ENCODE data around the gene IRX6.

The IRX6 gene

DNA sequence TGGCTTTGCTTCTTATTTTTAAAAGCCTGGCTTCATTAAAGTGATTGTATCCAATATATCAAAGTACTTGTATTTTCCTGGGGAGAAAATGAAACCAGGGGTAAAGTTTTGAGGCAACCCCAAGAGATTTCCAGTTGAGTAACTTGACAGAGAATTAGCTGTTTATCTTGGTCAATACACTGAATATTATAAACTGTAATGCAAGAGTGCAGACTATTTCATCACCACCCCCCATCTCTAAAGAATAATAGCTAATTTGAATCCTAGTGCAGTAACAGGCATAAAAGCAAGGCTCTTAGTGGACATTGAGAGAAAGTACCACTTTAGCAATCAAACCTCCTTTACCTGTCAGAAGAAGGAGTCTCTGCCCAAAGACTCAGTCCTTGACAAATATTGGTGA is 27.0 kb downstream of the IRX6 start:
- no peak for FAIRE-seq
- TF ChIP-seq POLR2A (IDR thresholded peaks at IDR 0.05; ENCODE audit: low read depth, low read length) (no peak), POU2F2 (IDR thresholded peaks at IDR 0.05; ENCODE audit: low read depth, low read length) (no peak), SPI1 (IDR thresholded peaks at IDR 0.05; ENCODE audit: low read depth, low read length) (no peak), POLR2AphosphoS5 (IDR thresholded peaks at IDR 0.05; ENCODE audit: low read depth, low read length) (no peak), TAF1 (IDR thresholded peaks at IDR 0.05; ENCODE audit: low read depth, low read length) (no peak), PAX5 (IDR thresholded peaks at IDR 0.05; ENCODE audit: insufficient read depth, low read length, severe bottlenecking) (no peak)

DNA sequence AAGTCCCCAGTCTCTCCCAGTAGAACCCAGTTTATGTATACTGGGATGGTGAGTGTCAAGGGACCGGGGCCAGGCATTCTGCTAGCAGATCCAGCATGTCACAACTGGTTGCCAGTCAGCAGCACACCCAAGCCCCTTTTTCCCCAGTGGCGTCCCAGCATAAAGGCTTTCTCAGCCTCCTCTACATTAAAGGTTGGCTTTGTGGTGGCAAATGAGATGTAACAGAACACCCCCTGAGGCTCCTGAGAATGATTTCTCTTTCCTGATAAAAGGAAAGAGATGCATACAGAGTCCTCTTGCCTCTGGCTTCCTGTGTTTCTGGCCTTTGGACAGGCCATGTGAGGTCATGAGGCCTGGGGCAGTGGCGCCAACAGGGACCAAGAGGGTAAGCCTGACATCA is 27.9 kb downstream of the IRX6 start:
- DNase-seq (ENCODE audit: insufficient read length, low spot score) (no peak), FAIRE-seq (no peak)
- TF ChIP-seq SPI1 (IDR thresholded peaks at IDR 0.05; ENCODE audit: low read depth, low read length) = no peak
- no peak for TF ChIP-seq POU2F2 (IDR thresholded peaks at IDR 0.05; ENCODE audit: low read depth, low read length)
- no peak for TF ChIP-seq TAF1 (IDR thresholded peaks at IDR 0.05; ENCODE audit: low read depth, low read length)
- TF ChIP-seq POLR2AphosphoS5 (IDR thresholded peaks at IDR 0.05; ENCODE audit: low read depth, low read length) = no peak
- no peak for TF ChIP-seq POLR2A (IDR thresholded peaks at IDR 0.05; ENCODE audit: low read depth, low read length)
- TF ChIP-seq PAX5 (IDR thresholded peaks at IDR 0.05; ENCODE audit: insufficient read depth, low read length, severe bottlenecking) = no peak

More for the DNA sequence above, 27.0 kb downstream of the IRX6 start:
- DNase-seq (ENCODE audit: insufficient read length, low spot score) = no peak

DNA sequence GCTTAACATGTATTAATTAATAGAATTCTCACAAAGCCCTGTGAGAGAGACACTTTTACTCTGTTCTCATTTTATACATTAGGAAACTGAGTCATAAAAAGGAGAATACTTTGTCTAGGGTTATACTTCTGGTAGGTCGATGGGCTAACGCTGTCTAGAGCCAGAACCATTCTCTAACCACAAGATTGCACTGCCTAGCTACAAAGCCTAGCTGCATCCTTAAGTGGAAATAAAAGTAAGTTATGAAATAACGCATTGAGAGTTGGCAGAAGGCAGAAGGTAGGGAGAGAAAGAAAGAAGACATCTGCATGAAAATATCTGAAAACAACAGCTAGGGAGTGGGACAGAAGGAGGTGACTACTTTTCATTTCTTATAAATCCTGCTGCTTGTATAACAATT is 33.2 kb downstream of the IRX6 start:
- TF ChIP-seq SPI1 (IDR thresholded peaks at IDR 0.05; ENCODE audit: low read depth, low read length) (no peak), POU2F2 (IDR thresholded peaks at IDR 0.05; ENCODE audit: low read depth, low read length) (no peak), PAX5 (IDR thresholded peaks at IDR 0.05; ENCODE audit: insufficient read depth, low read length, severe bottlenecking) (no peak), TAF1 (IDR thresholded peaks at IDR 0.05; ENCODE audit: low read depth, low read length) (no peak), POLR2A (IDR thresholded peaks at IDR 0.05; ENCODE audit: low read depth, low read length) (no peak), POLR2AphosphoS5 (IDR thresholded peaks at IDR 0.05; ENCODE audit: low read depth, low read length) (no peak)
- FAIRE-seq = no peak
- DNase-seq (ENCODE audit: insufficient read length, low spot score) = no peak

DNA sequence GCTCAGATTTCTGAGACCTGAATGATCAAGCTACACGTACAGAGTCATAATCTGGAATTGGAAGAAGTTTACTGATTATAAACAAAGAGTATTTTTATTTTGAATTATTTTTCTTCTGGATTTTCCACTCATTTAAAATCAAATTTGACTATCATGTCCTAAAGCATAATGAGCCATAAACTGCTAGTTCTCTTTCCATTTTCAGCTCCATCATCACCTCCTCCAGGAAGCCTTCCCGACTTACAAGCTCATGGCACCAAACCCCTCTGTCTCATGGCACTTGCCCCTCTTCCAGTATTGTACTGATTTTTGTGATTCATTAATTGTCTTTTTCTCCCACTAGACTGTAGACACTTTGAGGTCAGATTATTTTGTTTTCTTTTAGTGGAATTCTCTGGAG is 35.9 kb downstream of the IRX6 start:
- no peak for TF ChIP-seq POU2F2 (IDR thresholded peaks at IDR 0.05; ENCODE audit: low read depth, low read length)
- no peak for TF ChIP-seq POLR2A (IDR thresholded peaks at IDR 0.05; ENCODE audit: low read depth, low read length)
- no peak for TF ChIP-seq POLR2AphosphoS5 (IDR thresholded peaks at IDR 0.05; ENCODE audit: low read depth, low read length)
- TF ChIP-seq SPI1 (IDR thresholded peaks at IDR 0.05; ENCODE audit: low read depth, low read length) = no peak
- TF ChIP-seq TAF1 (IDR thresholded peaks at IDR 0.05; ENCODE audit: low read depth, low read length) = no peak
- TF ChIP-seq PAX5 (IDR thresholded peaks at IDR 0.05; ENCODE audit: insufficient read depth, low read length, severe bottlenecking) = no peak
- DNase-seq (ENCODE audit: insufficient read length, low spot score) (no peak), FAIRE-seq (no peak)

DNA sequence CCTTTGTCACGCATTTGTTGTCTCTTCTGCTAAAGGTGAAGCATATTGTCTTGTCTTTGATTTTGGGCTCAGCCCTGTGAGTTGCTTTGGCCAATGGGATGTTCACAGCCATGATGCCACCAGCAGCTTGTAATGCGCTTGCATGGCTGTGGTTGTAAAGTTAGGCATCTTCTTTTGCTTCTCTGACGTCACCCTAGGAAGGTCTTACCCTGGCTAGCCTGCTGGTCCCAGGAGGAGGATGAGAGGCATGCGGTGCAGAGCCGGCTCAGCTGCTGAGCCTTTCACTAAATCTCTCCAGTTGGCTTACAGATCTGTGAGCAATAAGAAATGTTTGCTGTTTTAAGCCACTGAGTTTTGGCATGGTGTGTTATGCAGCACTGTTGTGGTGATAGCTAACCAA is 40.8 kb downstream of the IRX6 start:
- TF ChIP-seq POLR2A (IDR thresholded peaks at IDR 0.05; ENCODE audit: low read depth, low read length) (no peak), TAF1 (IDR thresholded peaks at IDR 0.05; ENCODE audit: low read depth, low read length) (no peak), POU2F2 (IDR thresholded peaks at IDR 0.05; ENCODE audit: low read depth, low read length) (no peak), POLR2AphosphoS5 (IDR thresholded peaks at IDR 0.05; ENCODE audit: low read depth, low read length) (no peak), PAX5 (IDR thresholded peaks at IDR 0.05; ENCODE audit: insufficient read depth, low read length, severe bottlenecking) (no peak)
- no peak for DNase-seq (ENCODE audit: insufficient read length, low spot score)
- FAIRE-seq = no peak

DNA sequence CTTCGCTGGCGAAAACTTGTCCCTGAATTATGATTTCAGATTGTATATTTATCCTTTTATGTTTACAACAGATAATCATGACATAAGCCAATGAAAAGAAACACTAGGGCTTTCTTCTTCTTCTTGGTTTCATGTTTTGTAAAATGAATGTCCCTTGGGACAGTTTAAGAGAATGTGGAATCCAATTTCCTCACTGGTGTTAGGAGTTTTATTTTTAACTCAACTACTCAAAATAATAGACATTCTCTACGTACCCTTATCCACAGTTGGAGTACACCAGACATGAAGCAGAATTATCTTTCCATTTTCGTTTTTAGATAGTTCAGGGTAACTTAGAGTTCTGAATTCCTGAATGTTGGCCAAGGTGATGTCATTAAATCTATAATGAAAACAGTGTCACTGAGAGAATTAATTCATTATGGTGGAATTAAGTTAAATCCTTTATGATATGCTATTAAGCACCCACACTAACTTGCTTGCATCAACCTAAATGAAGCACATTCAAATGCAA is 43.4 kb downstream of the IRX6 start:
- FAIRE-seq (no peak), DNase-seq (ENCODE audit: insufficient read length, low spot score) (no peak)
- TF ChIP-seq SPI1 (IDR thresholded peaks at IDR 0.05; ENCODE audit: low read depth, low read length) (no peak), POLR2A (IDR thresholded peaks at IDR 0.05; ENCODE audit: low read depth, low read length) (no peak), POLR2AphosphoS5 (IDR thresholded peaks at IDR 0.05; ENCODE audit: low read depth, low read length) (no peak), POU2F2 (IDR thresholded peaks at IDR 0.05; ENCODE audit: low read depth, low read length) (no peak), PAX5 (IDR thresholded peaks at IDR 0.05; ENCODE audit: insufficient read depth, low read length, severe bottlenecking) (no peak), TAF1 (IDR thresholded peaks at IDR 0.05; ENCODE audit: low read depth, low read length) (no peak)

DNA sequence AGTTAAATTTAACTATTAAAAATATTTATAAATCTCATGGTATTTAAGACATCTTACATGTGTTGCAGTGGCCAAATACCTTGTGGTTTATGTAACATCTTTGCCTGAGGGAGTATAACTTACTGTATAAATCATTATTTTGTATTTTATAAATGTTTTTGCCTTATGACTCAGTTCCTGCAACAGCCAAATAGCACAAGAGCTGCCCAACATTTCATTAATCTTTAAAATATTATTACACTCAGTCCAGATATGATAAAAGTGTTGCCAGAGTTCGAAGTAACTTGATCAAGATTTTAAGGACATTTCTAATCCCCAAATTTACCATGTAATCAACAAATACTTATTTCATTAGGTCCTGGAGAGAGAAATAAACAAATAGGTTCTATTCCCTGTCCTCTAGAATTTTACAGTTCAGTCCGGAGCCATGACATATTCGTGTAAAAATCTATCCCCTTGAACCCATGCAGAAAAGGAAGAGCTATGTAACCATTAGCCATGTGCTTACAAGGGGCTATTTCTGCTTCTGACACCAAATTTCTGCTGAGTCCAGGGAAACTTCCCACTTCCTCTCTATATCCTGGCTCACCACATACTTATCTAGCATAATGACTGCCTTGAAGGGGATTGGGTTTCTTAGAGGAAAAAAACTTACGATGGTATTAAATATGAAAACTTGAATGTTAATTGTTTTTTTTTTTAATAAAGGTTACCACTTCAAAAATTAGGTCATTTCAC is 44.0 kb downstream of the IRX6 start:
- TF ChIP-seq PAX5 (IDR thresholded peaks at IDR 0.05; ENCODE audit: insufficient read depth, low read length, severe bottlenecking) = no peak
- no peak for TF ChIP-seq POLR2AphosphoS5 (IDR thresholded peaks at IDR 0.05; ENCODE audit: low read depth, low read length)
- no peak for TF ChIP-seq POLR2A (IDR thresholded peaks at IDR 0.05; ENCODE audit: low read depth, low read length)
- no peak for TF ChIP-seq SPI1 (IDR thresholded peaks at IDR 0.05; ENCODE audit: low read depth, low read length)
- no peak for TF ChIP-seq POU2F2 (IDR thresholded peaks at IDR 0.05; ENCODE audit: low read depth, low read length)
- no peak for TF ChIP-seq TAF1 (IDR thresholded peaks at IDR 0.05; ENCODE audit: low read depth, low read length)
- no peak for DNase-seq (ENCODE audit: insufficient read length, low spot score)
- FAIRE-seq = no peak

DNA sequence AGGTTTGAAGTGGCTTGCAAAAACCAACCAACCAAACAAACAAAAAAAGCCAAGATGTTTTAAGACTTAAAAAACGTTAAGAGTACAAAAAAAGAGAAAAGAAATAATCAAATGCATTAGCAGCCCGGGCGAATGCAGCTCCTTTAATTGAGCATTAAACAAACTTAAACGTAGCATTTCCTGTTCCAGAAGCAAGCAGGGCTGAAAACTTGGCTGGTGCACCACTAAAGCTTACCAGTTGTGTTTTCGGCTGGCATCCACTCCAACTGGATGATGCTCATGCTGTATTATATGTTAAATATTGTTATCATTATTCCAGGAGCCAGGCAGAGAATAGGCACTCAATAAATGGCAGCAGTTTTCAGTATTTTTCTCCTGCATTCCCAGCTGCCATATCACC is 45.1 kb downstream of the IRX6 start:
- FAIRE-seq = no peak
- no peak for DNase-seq (ENCODE audit: insufficient read length, low spot score)
- TF ChIP-seq POLR2AphosphoS5 (IDR thresholded peaks at IDR 0.05; ENCODE audit: low read depth, low read length) = no peak
- no peak for TF ChIP-seq PAX5 (IDR thresholded peaks at IDR 0.05; ENCODE audit: insufficient read depth, low read length, severe bottlenecking)
- no peak for TF ChIP-seq TAF1 (IDR thresholded peaks at IDR 0.05; ENCODE audit: low read depth, low read length)

DNA sequence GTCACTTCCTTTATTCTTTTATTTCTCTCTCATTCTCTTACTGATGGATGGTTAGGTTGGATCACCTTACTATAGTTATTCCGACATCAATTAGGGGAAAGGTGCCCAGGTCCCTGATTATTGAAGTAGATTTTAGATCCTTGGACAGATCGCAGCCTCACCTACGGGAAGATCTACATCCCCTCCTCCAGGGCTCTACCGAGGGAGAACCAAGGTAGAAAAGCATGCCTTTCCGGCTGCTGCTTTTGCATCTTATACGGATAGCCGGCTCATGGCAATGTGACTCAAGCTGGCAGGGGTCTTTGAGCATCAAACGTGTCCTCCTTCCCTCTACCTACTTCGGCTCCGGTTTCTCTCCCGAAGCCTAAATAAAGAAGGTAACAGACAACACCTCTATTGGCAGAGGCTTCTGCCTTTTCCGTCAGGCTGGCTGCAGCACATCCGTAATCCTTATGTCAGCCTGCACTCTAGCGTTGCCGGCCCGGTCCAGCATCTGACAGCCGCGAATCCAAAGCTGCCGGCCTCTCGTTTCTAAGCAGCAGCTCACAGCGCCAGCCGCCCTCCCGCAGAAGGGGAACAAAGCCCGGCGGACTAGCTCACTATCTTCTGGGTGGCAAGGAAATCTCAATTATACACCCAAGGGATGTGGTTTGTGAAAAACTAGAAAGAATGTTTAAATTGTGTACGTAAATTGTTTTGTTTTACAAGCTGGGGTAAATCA is 46.9 kb downstream of the IRX6 start:
- DNase-seq (ENCODE audit: insufficient read length, low spot score) (no peak), FAIRE-seq (no peak)
- TF ChIP-seq POLR2AphosphoS5 (IDR thresholded peaks at IDR 0.05; ENCODE audit: low read depth, low read length) = no peak
- TF ChIP-seq TAF1 (IDR thresholded peaks at IDR 0.05; ENCODE audit: low read depth, low read length) = no peak
- no peak for TF ChIP-seq SPI1 (IDR thresholded peaks at IDR 0.05; ENCODE audit: low read depth, low read length)
- TF ChIP-seq POU2F2 (IDR thresholded peaks at IDR 0.05; ENCODE audit: low read depth, low read length) = no peak
- no peak for TF ChIP-seq POLR2A (IDR thresholded peaks at IDR 0.05; ENCODE audit: low read depth, low read length)
- TF ChIP-seq PAX5 (IDR thresholded peaks at IDR 0.05; ENCODE audit: insufficient read depth, low read length, severe bottlenecking) = no peak
